Measurements from ENCODE around the gene ADCY9.
A peak's percentile ranks its signal among the peaks of the same experiment; 100 is the strongest.

Gene ADCY9

GRCh38 chr16:4123616-4124300, 7.5 kb upstream of the ADCY9 start:
- no peak overlapping the region for H3K4me3 ChIP-seq (ENCODE audit: low read length)
- DNase-seq (ENCODE audit: low read depth): no peak
- TF ChIP-seq CTCF (conservative IDR thresholded peaks at IDR 0.05; ENCODE audit: low read depth, low read length): no peak

- no peak for TF ChIP-seq CTCF (conservative IDR thresholded peaks at IDR 0.05; ENCODE audit: low read depth, low read length)
- DNase-seq (ENCODE audit: low read depth): no peak
- no peak overlapping the region for H3K4me3 ChIP-seq (ENCODE audit: low read length)
Measured at GRCh38 chr16:4120176-4120575, 3.9 kb upstream of the ADCY9 start.

- TF ChIP-seq CTCF (conservative IDR thresholded peaks at IDR 0.05; ENCODE audit: low read depth, low read length): no peak
- H3K4me3 ChIP-seq (ENCODE audit: low read length): no peak overlapping the region
- DNase-seq (ENCODE audit: low read depth): no peak
Measured at GRCh38 chr16:4117250-4117578, 972 bp upstream of the ADCY9 start.

GRCh38 chr16:4115949-4116318, 308 bp downstream of the ADCY9 start:
- no peak for TF ChIP-seq CTCF (conservative IDR thresholded peaks at IDR 0.05; ENCODE audit: low read depth, low read length)
- no peak for DNase-seq (ENCODE audit: low read depth)
- H3K4me3 ChIP-seq (ENCODE audit: low read length): peak overlapping the region; percentile 44

GRCh38 chr16:4115209-4115948, 863 bp downstream of the ADCY9 start:
- peak overlapping the region; percentile 44 for H3K4me3 ChIP-seq (ENCODE audit: low read length)
- DNase-seq (ENCODE audit: low read depth): no peak
- no peak for TF ChIP-seq CTCF (conservative IDR thresholded peaks at IDR 0.05; ENCODE audit: low read depth, low read length)

GRCh38 chr16:4114257-4115208, 1.7 kb downstream of the ADCY9 start:
- no peak for DNase-seq (ENCODE audit: low read depth)
- H3K4me3 ChIP-seq (ENCODE audit: low read length): no peak overlapping the region
- no peak for TF ChIP-seq CTCF (conservative IDR thresholded peaks at IDR 0.05; ENCODE audit: low read depth, low read length)
